ENCODE results near the gene ARID3B.

Gene ARID3B

GRCh38 chr15:74540761-74541493, at the start of gene ARID3B:
ARID3B (plus strand) TSS chr15:74541220; CDS start chr15:74543937, 2,717 bp downstream.
- no peak within 1 kb of the TSS for H3K4me3 ChIP-seq (IDR thresholded peaks at IDR 0.05; ENCODE audit: insufficient read depth, low read depth, low read length)
- peaks cover 59% of the 10 kb centered on the region for H3K79me2 ChIP-seq (ENCODE audit: insufficient read depth, low read depth)
- H2AFZ ChIP-seq (ENCODE audit: low read depth) = peak within 1 kb of the TSS; percentile 23; the same call in 1 of the 2 replicates
- peaks cover 49% of the 10 kb centered on the region for H3K4me1 ChIP-seq (ENCODE audit: low read depth, poor library complexity, severe bottlenecking)
- peak within 1 kb of the TSS; percentile 88 for H3K27ac ChIP-seq
- H3K4me2 ChIP-seq = peak within 1 kb of the TSS; percentile 94
- peak within 1 kb of the TSS; percentile 85 for H3K9ac ChIP-seq
- no peaks in the 10 kb centered on the region for H3K27me3 ChIP-seq (ENCODE audit: insufficient read depth, low read depth)
- H4K20me1 ChIP-seq (ENCODE audit: insufficient read depth) = no peaks in the 10 kb centered on the region
- TF ChIP-seq CTCF (conservative IDR thresholded peaks at IDR 0.05; ENCODE audit: low read depth, low read length) = no peak
- no peaks in the 10 kb centered on the region; the same call in 1 of the 2 replicates for H3K36me3 ChIP-seq (ENCODE audit: insufficient read depth)

- H3K9ac ChIP-seq = no peak overlapping the region
- H3K4me2 ChIP-seq = no peak overlapping the region
- no peak overlapping the region for H2AFZ ChIP-seq (ENCODE audit: low read depth)
- no peaks in the 10 kb centered on the region for H3K36me3 ChIP-seq (ENCODE audit: insufficient read depth)
- H3K4me3 ChIP-seq (IDR thresholded peaks at IDR 0.05; ENCODE audit: insufficient read depth, low read depth, low read length) = no peak overlapping the region
- no peak for TF ChIP-seq CTCF (conservative IDR thresholded peaks at IDR 0.05; ENCODE audit: low read depth, low read length)
- H3K4me1 ChIP-seq (ENCODE audit: low read depth, poor library complexity, severe bottlenecking) = peaks cover 8% of the 10 kb centered on the region
- no peaks in the 10 kb centered on the region for H3K79me2 ChIP-seq (ENCODE audit: insufficient read depth, low read depth)
- no peak overlapping the region for H3K27ac ChIP-seq
- no peaks in the 10 kb centered on the region for H4K20me1 ChIP-seq (ENCODE audit: insufficient read depth)
- H3K27me3 ChIP-seq (ENCODE audit: insufficient read depth, low read depth) = no peaks in the 10 kb centered on the region
Observed at GRCh38 chr15:74496648-74497047, 44.4 kb upstream of the ARID3B start.

- peaks cover 8% of the 10 kb centered on the region for H3K4me1 ChIP-seq (ENCODE audit: low read depth, poor library complexity, severe bottlenecking)
- TF ChIP-seq CTCF (conservative IDR thresholded peaks at IDR 0.05; ENCODE audit: low read depth, low read length) = no peak
- no peaks in the 10 kb centered on the region for H3K36me3 ChIP-seq (ENCODE audit: insufficient read depth)
- H3K27ac ChIP-seq = no peak overlapping the region; the same call in 1 of the 2 replicates
- H2AFZ ChIP-seq (ENCODE audit: low read depth) = no peak overlapping the region
- H3K4me3 ChIP-seq (IDR thresholded peaks at IDR 0.05; ENCODE audit: insufficient read depth, low read depth, low read length) = no peak overlapping the region
- no peak overlapping the region for H3K4me2 ChIP-seq
- H3K27me3 ChIP-seq (ENCODE audit: insufficient read depth, low read depth) = no peaks in the 10 kb centered on the region
- no peak overlapping the region for H3K9ac ChIP-seq
- H4K20me1 ChIP-seq (ENCODE audit: insufficient read depth) = no peaks in the 10 kb centered on the region
- no peaks in the 10 kb centered on the region for H3K79me2 ChIP-seq (ENCODE audit: insufficient read depth, low read depth)
Observed at GRCh38 chr15:74497584-74497983, 43.4 kb upstream of the ARID3B start.

- no peaks in the 10 kb centered on the region for H4K20me1 ChIP-seq (ENCODE audit: insufficient read depth)
- no peaks in the 10 kb centered on the region for H3K36me3 ChIP-seq (ENCODE audit: insufficient read depth)
- no peak for TF ChIP-seq CTCF (conservative IDR thresholded peaks at IDR 0.05; ENCODE audit: low read depth, low read length)
- H3K27me3 ChIP-seq (ENCODE audit: insufficient read depth, low read depth) = no peaks in the 10 kb centered on the region
- no peak overlapping the region for H3K27ac ChIP-seq
- no peaks in the 10 kb centered on the region for H3K79me2 ChIP-seq (ENCODE audit: insufficient read depth, low read depth)
- no peak overlapping the region for H3K4me3 ChIP-seq (IDR thresholded peaks at IDR 0.05; ENCODE audit: insufficient read depth, low read depth, low read length)
- H2AFZ ChIP-seq (ENCODE audit: low read depth) = no peak overlapping the region
- no peak overlapping the region for H3K9ac ChIP-seq
- H3K4me1 ChIP-seq (ENCODE audit: low read depth, poor library complexity, severe bottlenecking) = peaks cover 8% of the 10 kb centered on the region
- H3K4me2 ChIP-seq = no peak overlapping the region
Observed at GRCh38 chr15:74499366-74499765, 41.7 kb upstream of the ARID3B start.
